ENCODE results near the gene POLR2L.

- TF ChIP-seq POLR2A (IDR thresholded peaks at IDR 0.05) (no peak), CTCF (IDR thresholded peaks at IDR 0.05) (no peak)
Observed at GRCh38 chr11:821512-822371, 20.6 kb downstream of the POLR2L start.

All from uterus (tissue), 2 donors.